Measurements from ENCODE around the gene ZFAND3.

DNA sequence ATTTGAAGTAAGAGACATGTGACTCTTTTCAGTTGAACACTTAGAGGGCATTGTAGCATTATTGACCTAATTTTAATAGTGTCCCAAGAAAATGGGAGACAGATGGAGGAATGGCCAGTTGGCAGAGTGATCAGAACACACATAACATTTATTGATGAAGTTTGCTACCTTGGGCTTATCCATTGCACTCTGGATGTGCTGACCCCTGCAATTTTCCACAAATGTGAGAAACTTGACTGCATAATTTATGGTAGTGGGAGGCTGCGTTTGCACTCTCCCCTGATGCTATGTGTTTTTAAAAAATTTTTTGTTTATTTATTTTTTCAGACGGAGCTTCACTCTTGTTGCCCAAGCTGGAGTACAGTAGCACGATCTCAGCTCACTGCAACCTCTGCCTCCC lies 95.9 kb downstream of the ZFAND3 start:
- TF ChIP-seq CREB1 (CRISPR knock-in tag; IDR thresholded peaks at IDR 0.05; ENCODE audit: low read depth) (no peak), CTCF (conservative IDR thresholded peaks at IDR 0.05; ENCODE audit: low read depth in 2 of 2) (no peak), POLR2AphosphoS5 (IDR thresholded peaks at IDR 0.05; ENCODE audit: low read depth) (no peak), EZH2 (IDR thresholded peaks at IDR 0.05; ENCODE audit: low read depth, unreplicated experiment) (no peak), EZH2phosphoT487 (IDR thresholded peaks at IDR 0.05; ENCODE audit: unreplicated experiment) (no peak), JUNB (IDR thresholded peaks at IDR 0.05; ENCODE audit: unreplicated experiment) (no peak), REST (IDR thresholded peaks at IDR 0.05; ENCODE audit: unreplicated experiment) (no peak)

Data from GM23338 (cell line).